Upper lobe of left lung (tissue), 6 donors: ENCODE data around the gene NRXN3. TPM values are rescaled to one million over a fixed set of nuclear protein-coding genes. Genes with fewer than 3 reads are reported as not detected.

ENCODE experiments used
- ATAC-seq, 2 donors: fragments of 200-7000 bp; cut with Tn5 transposase; one replicate each; pipeline ENCODE4 v1.9.1; 2022; ENCODE audit warnings: mild to moderate bottlenecking in 2 of 2, moderate library complexity in 2 of 2; ENCODE audit not compliant: low FRiP score in 2 of 2
- DNase-seq, 2 donors: peaks; one replicate each; pipeline ENCODE4 v3.0.0-alpha.2; 2019 to 2020
- H3K27ac ChIP-seq, 4 donors: fragments of 200-600 bp; sonication (generic); one replicate each; pipeline ENCODE4 v1.5.1; 2016 to 2019
- H3K27me3 ChIP-seq, 4 donors: fragments of 200-600 bp; sonication (generic); one replicate each; pipeline ENCODE4 v1.5.1; 2017 to 2019
- H3K36me3 ChIP-seq, 4 donors: fragments of 200-600 bp; sonication (generic); one replicate each; pipeline ENCODE4 v1.5.1; 2016 to 2019
- H3K4me1 ChIP-seq, 4 donors: fragments of 200-600 bp; sonication (generic); one replicate each; pipeline ENCODE4 v1.5.1; 2018 to 2019
- H3K4me3 ChIP-seq, 4 donors: fragments of 200-600 bp; sonication (generic); one replicate each; pipeline ENCODE4 v1.5.1; 2017 to 2019; ENCODE audit warnings: mild to moderate bottlenecking in 2 of 4, moderate library complexity in 1 of 4
- H3K9me3 ChIP-seq, 4 donors: fragments of 200-600 bp; sonication (generic); one replicate each; pipeline ENCODE4 v1.5.1; 2018 to 2019
- EP300 ChIP-seq, 4 donors: sonication (generic); formaldehyde crosslinking; IDR thresholded peaks; one replicate each; pipeline ENCODE4 v1.5.1; 2017; ENCODE audit warnings: antibody characterized with exemption in 4 of 4, control low read depth in 2 of 4
- POLR2A ChIP-seq, 4 donors: fragments of 450-650 bp; IDR thresholded peaks; one replicate each; pipeline ENCODE4 v1.5.1; 2016 to 2017; ENCODE audit warnings: antibody characterized with exemption in 4 of 4, mild to moderate bottlenecking in 2 of 4
- POLR2AphosphoS5 ChIP-seq, 2 donors: sonication (generic); formaldehyde crosslinking; IDR thresholded peaks; one replicate each; pipeline ENCODE4 v1.5.1; 2017; ENCODE audit warnings: antibody characterized with exemption in 2 of 2
- WGBS, 2 donors: methylation state at CpG; one replicate each; pipeline ENCODE4 v1.1.5; 2017 to 2018; 5-methylcytosine and 5-hydroxymethylcytosine counted together
- total RNA-seq, 6 donors: library from RNA; depleted of rRNA in 4 of 6; stranded (reverse); fragments of >200 nt in 4 of 6; gene quantifications; one replicate each; pipeline versions ENCODE4 v1.1.0 to v1.2.1, GENCODE V29; 2016 to 2021
- TF ChIP-seq, protein P1 (sequence below), 6 experiments: fragments of 450-650 bp in 4 of 6; fragments of 200-600 bp in 2 of 6; sonication (generic) in 2 of 6; IDR thresholded peaks; one replicate each; pipeline ENCODE4 v1.5.1; 2016 to 2019; ENCODE audit warnings: antibody characterized with exemption in 6 of 6
- donor health status: DM: no; HTN: no; CAD: no; lungs with moderate emphysema.
- donor health status: DM: no; HTN: yes; CAD: no; lungs with severe emphysema.

NRXN3 gene
- total RNA-seq, 6 donors from 2014 or later, result 4.4 to 14.9 (median 7.2) TPM

DNA sequence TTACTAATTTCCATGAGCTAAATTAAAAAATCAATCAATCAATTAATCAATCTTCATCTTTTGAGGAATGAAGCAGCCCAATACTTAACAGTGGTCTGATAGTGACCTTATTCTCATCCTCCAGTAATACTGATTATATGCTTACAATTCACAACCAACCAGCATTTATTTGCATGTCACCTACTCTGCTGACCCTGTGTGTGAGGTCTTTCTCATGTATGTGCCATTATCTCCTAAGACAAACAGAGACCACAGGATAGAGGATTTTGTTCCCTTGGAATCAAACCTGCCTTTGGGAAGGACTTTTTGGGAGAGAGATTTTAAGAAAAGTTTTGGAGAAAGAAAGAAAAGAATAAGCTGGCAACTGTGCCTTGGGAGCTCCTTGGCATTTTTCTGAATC is 197.2 kb downstream of the NRXN3 start:
- Histone ChIP-seq H3K36me3 (no peaks in the 10 kb centered on the region), H3K27ac (no peak overlapping the region), H3K4me3 (no peak overlapping the region), H3K4me1 (peaks cover 0 to 6% (median 0%) of the 10 kb centered on the region in 4 donors), H3K27me3 (no peaks in the 10 kb centered on the region), H3K9me3 (no peaks in the 10 kb centered on the region)
- no peak for ATAC-seq
- no peak for TF ChIP-seq POLR2AphosphoS5 (IDR thresholded peaks at IDR 0.05)
- TF ChIP-seq EP300 (IDR thresholded peaks at IDR 0.05), result no peak
- TF ChIP-seq POLR2A (IDR thresholded peaks at IDR 0.05), result no peak
- TF ChIP-seq, protein P1, sequence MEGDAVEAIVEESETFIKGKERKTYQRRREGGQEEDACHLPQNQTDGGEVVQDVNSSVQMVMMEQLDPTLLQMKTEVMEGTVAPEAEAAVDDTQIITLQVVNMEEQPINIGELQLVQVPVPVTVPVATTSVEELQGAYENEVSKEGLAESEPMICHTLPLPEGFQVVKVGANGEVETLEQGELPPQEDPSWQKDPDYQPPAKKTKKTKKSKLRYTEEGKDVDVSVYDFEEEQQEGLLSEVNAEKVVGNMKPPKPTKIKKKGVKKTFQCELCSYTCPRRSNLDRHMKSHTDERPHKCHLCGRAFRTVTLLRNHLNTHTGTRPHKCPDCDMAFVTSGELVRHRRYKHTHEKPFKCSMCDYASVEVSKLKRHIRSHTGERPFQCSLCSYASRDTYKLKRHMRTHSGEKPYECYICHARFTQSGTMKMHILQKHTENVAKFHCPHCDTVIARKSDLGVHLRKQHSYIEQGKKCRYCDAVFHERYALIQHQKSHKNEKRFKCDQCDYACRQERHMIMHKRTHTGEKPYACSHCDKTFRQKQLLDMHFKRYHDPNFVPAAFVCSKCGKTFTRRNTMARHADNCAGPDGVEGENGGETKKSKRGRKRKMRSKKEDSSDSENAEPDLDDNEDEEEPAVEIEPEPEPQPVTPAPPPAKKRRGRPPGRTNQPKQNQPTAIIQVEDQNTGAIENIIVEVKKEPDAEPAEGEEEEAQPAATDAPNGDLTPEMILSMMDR (IDR thresholded peaks at IDR 0.05), result no peak
- DNase-seq, result no peak

DNA sequence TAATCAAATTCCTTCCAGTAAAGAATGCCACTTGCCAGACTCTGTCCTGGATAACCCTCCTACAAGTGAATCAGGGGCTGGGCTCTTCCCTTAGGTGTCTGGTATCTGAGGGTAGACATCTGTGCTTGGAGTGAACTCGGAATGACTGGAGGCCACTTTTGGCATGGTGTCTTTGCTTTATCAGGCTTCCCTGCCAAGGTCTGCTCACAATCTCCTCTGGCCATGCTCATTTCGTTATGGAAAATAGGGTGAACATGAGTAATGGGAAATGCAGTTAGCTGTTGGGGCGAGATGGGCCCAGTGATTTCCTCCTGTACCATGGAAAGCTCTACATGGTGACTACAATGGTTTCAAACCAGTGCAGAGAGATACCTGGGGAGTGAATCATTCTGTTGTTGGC is 212.9 kb downstream of the NRXN3 start:
- TF ChIP-seq EP300 (IDR thresholded peaks at IDR 0.05) (no peak), POLR2A (IDR thresholded peaks at IDR 0.05) (no peak), POLR2AphosphoS5 (IDR thresholded peaks at IDR 0.05) (no peak)
- TF ChIP-seq, protein P1 (IDR thresholded peaks at IDR 0.05), result no peak
- H3K27ac ChIP-seq, result no peak overlapping the region
- no peaks in the 10 kb centered on the region for H3K36me3 ChIP-seq
- H3K4me1 ChIP-seq, result no peaks in the 10 kb centered on the region
- ATAC-seq (no peak), DNase-seq (no peak)
- WGBS, 2 donors, result 77 to 78% methylated on average over 2 to 3 of the region's 3 CpGs
- H3K4me3 ChIP-seq, result no peak overlapping the region
- no peaks in the 10 kb centered on the region for H3K27me3 ChIP-seq
- no peaks in the 10 kb centered on the region for H3K9me3 ChIP-seq

DNA sequence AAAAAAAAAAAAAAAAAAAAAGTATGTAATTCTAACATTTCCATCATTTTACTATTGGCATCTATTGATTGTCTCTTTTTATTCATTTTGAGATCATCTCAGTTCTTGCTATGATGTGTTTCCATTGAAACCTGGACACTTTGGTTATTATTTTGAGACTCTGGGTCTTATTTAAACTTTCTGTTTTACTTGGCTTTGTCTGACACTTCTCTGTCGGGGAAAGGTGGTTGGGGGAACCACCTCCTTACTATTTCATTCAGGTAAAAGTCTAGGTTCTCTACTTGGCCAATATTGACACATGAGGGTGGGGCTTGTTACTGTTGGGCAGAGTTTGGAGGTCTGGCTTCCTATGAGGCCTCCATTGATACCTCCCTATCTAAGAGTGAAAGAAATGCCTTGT is 228.0 kb downstream of the NRXN3 start:
- DNase-seq, result no peak
- no peak for ATAC-seq
- 75 to 79% methylated on average over 1 of the region's 1 CpG for WGBS, 2 donors
- Histone ChIP-seq H3K4me1 (no peaks in the 10 kb centered on the region), H3K36me3 (no peaks in the 10 kb centered on the region), H3K27me3 (no peaks in the 10 kb centered on the region), H3K4me3 (no peak overlapping the region), H3K27ac (no peak overlapping the region), H3K9me3 (no peaks in the 10 kb centered on the region)
- TF ChIP-seq POLR2AphosphoS5 (IDR thresholded peaks at IDR 0.05), result no peak
- no peak for TF ChIP-seq POLR2A (IDR thresholded peaks at IDR 0.05)
- no peak for TF ChIP-seq EP300 (IDR thresholded peaks at IDR 0.05)
- TF ChIP-seq, protein P1 (IDR thresholded peaks at IDR 0.05), result no peak

DNA sequence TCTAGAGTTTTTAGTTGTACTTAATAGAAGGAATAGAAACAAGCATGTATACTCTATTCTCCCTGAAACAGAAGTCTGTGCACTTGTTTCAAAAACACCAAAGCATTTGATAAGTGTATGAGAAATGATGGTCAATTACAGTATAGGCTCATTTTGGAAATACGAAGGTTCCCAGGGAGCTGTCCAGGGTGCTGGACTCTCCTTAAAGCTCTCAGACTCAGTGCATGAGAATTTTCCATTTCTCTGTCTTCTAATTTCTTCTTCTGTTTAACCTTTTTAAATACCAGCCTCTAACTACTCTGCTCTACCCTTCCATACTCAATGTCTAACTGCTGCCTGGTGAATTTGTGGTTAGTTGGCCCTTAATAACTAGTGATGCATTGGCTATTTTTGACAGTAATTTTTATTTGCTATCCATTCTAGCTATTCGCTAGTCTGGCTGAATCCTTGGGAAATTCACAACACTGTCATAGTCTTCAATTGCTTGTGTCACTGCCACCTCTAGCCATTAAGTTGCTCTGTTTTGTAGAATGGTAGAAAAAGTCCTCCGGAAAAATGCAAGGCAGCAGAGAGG is 229.2 kb downstream of the NRXN3 start:
- no peak overlapping the region for H3K27ac ChIP-seq
- H3K27me3 ChIP-seq, result no peaks in the 10 kb centered on the region

More for the DNA sequence above, 229.2 kb downstream of the NRXN3 start:
- WGBS, 2 donors, result 63 to 68% methylated on average over 3 of the region's 3 CpGs
- TF ChIP-seq POLR2AphosphoS5 (IDR thresholded peaks at IDR 0.05) (no peak), POLR2A (IDR thresholded peaks at IDR 0.05) (no peak), EP300 (IDR thresholded peaks at IDR 0.05) (no peak)
- TF ChIP-seq, protein P1 (IDR thresholded peaks at IDR 0.05), result no peak
- no peak for DNase-seq
- H3K9me3 ChIP-seq, result no peaks in the 10 kb centered on the region
- no peaks in the 10 kb centered on the region for H3K36me3 ChIP-seq
- ATAC-seq, result no peak
- no peaks in the 10 kb centered on the region for H3K4me1 ChIP-seq
- no peak overlapping the region for H3K4me3 ChIP-seq
